AG09309 (cell line): ENCODE data around the gene NPPC.

Experiments used
- DNase-seq: peaks from one replicate; pipeline ENCODE4 v3.0.0-alpha.2; 2010; ENCODE audit warnings: low read depth
- H3K4me3 ChIP-seq: 2 replicates; pipeline ENCODE4 v1.5.1; 2011; ENCODE audit warnings: mild to moderate bottlenecking, low read depth, low read length, moderate library complexity; ENCODE audit not compliant: control insufficient read depth
- TF ChIP-seq, protein P1 (sequence below): IDR thresholded peaks from 2 replicates; pipeline ENCODE4 v1.5.1; 2011; ENCODE audit warnings: mild to moderate bottlenecking, low read depth, low read length, inconsistent platforms; ENCODE audit not compliant: insufficient read depth, control insufficient read depth; ENCODE audit errors: missing control alignments

The NPPC gene, protein sequence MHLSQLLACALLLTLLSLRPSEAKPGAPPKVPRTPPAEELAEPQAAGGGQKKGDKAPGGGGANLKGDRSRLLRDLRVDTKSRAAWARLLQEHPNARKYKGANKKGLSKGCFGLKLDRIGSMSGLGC

DNA sequence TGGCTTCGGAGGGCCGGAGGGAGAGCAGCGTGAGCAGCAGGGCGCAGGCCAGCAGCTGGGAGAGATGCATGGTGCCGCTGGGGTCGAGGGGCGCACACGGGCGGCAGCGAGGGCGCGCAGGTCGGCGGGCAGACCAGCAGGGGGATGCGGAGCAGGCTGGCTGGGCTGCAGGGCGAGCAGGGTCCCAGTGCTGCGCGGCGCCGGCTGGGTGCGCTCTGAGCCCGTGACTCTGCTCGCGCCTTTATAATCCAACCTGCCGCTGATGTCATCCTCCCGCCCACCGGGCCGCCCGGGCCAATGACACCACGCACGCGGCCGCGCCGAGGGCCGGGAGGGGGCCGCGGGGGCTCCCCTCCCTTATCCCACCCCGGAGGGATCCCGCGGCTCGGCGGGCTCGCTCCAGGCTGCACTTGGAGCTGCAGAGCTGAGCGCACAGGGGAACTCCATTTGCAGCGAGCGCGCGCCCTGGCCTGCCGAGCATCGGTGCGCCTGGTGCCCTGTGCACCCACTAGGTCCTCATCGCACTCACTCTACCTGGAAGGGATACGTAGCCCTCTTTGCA is at the start of gene NPPC:
TSS of gene NPPC (minus strand) at position 217 of the 562 bp plus-strand sequence. CDS start at position 70, 147 bp downstream.
- no peak for DNase-seq

DNA sequence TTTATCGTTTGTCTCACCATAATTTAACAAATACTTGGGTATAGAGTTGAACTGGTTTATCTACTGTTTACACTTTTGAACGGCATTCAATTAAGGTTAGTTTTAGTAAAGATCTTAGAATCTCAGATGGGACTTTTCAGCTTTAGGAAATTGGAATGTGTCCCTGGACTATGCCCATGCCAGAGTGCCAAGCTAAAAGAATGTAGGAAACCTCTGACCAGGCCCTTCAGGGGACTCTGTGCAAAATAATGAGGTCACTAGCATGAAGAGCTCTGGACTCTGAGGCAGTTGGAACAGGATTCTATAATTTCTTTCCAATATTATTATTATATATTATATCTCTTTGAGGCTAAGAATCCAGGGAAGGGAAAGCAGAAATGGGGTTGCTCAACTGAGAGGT is 48.8 kb upstream of the NPPC start:
- no peak for DNase-seq
- no peak overlapping the region for H3K4me3 ChIP-seq
- TF ChIP-seq, protein P1, sequence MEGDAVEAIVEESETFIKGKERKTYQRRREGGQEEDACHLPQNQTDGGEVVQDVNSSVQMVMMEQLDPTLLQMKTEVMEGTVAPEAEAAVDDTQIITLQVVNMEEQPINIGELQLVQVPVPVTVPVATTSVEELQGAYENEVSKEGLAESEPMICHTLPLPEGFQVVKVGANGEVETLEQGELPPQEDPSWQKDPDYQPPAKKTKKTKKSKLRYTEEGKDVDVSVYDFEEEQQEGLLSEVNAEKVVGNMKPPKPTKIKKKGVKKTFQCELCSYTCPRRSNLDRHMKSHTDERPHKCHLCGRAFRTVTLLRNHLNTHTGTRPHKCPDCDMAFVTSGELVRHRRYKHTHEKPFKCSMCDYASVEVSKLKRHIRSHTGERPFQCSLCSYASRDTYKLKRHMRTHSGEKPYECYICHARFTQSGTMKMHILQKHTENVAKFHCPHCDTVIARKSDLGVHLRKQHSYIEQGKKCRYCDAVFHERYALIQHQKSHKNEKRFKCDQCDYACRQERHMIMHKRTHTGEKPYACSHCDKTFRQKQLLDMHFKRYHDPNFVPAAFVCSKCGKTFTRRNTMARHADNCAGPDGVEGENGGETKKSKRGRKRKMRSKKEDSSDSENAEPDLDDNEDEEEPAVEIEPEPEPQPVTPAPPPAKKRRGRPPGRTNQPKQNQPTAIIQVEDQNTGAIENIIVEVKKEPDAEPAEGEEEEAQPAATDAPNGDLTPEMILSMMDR: no peak

More for the DNA sequence above, at the start of gene NPPC:
- TF ChIP-seq, protein P1: no peak
- H3K4me3 ChIP-seq: peak within 1 kb of the TSS; percentile 41

DNA sequence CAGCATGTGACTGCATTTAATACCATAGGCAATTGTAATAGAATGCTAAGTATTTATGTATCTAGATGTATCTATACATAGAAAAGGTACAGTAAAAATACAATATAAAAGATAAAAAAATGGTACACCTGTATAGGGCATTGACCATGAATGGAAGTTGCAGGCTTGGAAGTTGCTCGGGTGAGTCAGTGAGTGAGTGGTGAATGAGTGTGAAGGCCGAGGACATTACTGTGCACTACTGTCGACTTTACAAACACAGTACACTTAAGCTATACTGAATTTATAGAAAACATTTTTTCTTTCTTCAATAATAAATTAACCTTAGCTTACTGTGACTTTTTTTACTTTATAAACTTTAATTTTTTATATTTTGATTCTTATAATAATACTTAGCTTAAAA is 44.3 kb upstream of the NPPC start:
- DNase-seq: no peak
- H3K4me3 ChIP-seq: no peak overlapping the region
- TF ChIP-seq, protein P1: no peak

DNA sequence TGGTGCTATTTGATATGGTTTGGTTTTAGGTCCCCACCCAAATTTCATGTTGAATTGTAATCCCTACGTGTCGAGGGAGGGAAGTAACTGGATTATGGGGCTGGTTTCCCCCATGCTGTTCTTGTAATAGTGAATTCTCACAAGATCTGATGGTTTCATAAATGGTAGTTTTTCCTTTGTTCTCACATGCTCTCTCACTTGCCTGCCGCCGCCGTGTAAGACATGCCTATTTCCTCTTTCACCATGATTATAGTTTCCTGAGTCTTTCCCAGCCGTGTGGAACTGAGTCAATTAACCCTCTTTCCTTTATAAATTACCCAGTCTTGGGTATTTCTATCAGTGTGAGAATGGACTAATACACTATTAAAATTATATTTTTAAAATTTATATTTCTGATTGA is 42.6 kb upstream of the NPPC start:
- TF ChIP-seq, protein P1: no peak
- H3K4me3 ChIP-seq: no peak overlapping the region
- no peak for DNase-seq

DNA sequence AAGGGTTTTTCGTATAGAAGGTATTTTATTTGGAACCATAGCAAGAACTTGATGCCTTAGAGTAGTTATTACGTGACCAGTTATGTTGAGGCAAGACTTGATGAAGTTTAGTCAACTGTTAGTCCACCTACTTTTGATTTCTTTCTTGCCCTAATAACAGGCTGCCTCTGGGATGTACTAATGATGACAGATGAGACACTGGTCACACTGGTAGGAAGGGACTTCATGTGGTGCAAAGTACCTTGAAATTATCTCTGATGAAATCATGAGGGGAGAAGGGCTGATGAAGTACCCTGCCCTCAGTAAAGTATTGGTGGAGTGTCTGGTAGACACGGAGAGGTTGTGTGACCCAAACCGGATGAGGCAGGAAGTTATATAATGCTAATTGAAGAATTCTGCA is 40.7 kb upstream of the NPPC start:
- DNase-seq: no peak
- no peak overlapping the region for H3K4me3 ChIP-seq
- TF ChIP-seq, protein P1: no peak

DNA sequence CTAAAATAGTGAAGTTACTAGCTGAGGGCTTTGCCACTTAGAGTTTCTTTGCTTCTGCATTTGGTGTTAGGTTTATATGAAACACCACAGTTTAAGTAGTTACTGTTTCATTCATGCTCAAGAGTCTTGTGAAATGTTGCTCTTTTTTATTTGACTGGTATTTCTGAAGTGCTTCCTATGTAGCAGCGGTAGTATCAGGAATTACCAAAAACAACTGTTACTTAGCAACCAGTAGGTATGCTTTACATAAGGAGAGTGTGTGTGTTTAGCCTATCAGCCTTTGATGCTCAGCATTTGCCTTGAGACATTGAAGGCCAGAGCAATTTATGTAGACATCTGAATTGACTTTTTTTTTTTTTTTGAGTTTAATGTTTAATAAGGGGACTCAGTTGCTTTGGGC is 38.9 kb upstream of the NPPC start:
- H3K4me3 ChIP-seq: no peak overlapping the region
- TF ChIP-seq, protein P1: no peak
- no peak for DNase-seq
